ENCODE results near the gene HYAL3. TPM values are rescaled to one million over a fixed set of nuclear protein-coding genes. Genes with fewer than 3 reads are reported as not detected.

The HYAL3 gene
- total and polyA plus RNA-seq, 2 experiments from 2014 or later: 2.4 to 7.1 TPM

DNA sequence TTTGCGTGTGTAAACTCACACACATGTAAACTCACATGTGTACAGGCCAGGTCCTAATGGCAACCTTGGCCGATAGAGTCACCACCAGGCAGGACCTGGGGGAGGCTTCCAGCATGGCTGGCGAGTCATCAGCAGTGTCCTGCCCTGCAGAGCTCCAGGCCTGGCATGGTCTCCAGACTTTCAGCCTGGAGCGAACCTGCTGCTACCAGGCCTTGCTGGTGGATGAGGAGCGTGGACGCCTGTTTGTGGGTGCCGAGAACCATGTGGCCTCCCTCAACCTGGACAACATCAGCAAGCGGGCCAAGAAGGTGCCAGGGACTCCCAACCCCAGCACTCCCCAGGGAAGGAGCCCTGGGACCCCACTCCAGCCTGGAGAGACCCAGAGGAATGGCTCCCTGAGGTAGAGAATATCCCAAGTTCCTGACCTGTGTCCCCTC is 29.2 kb downstream of the HYAL3 start:
- H3K27me3 Mint-ChIP-seq (ENCODE audit: insufficient read depth, low read depth, poor library complexity): peaks cover 34% of the 10 kb centered on the region
- ATAC-seq (no peak), DNase-seq (ENCODE audit: low spot score) (no peak)
- Histone ChIP-seq H4K20me1 (replicated peaks; ENCODE audit: insufficient read depth) (no peaks in the 10 kb centered on the region), H2AFZ (no peak overlapping the region), H3F3A (replicated peaks; ENCODE audit: low read depth) (0 out of 2 replicates have a peak, but pooled peaks cover 8% of the 10 kb centered on the region), H3K27me3 (ENCODE audit: insufficient read depth) (peaks cover 21% of the 10 kb centered on the region), H3K79me2 (replicated peaks; ENCODE audit: insufficient read depth) (no peaks in the 10 kb centered on the region), H3K9me2 (ENCODE audit: insufficient read depth) (no peaks in the 10 kb centered on the region), H3K4me3 (no peak overlapping the region), H3K27ac (ENCODE audit: low read depth) (no peak overlapping the region), H3K36me3 (ENCODE audit: insufficient read depth) (no peaks in the 10 kb centered on the region), H3K4me1 (ENCODE audit: insufficient read depth) (peaks cover 44% of the 10 kb centered on the region), H3K4me2 (no peak overlapping the region)
- H3K4me1 Mint-ChIP-seq: peaks cover 58% of the 10 kb centered on the region
- H3K4me3 Mint-ChIP-seq: no peak overlapping the region
- no peak for TF ChIP-seq ZNF331 (CRISPR knock-in tag; IDR thresholded peaks at IDR 0.05; ENCODE audit: low read depth)
- no peak for TF ChIP-seq JUNB (IDR thresholded peaks at IDR 0.05; ENCODE audit: unreplicated experiment)
- TF ChIP-seq, protein P1, sequence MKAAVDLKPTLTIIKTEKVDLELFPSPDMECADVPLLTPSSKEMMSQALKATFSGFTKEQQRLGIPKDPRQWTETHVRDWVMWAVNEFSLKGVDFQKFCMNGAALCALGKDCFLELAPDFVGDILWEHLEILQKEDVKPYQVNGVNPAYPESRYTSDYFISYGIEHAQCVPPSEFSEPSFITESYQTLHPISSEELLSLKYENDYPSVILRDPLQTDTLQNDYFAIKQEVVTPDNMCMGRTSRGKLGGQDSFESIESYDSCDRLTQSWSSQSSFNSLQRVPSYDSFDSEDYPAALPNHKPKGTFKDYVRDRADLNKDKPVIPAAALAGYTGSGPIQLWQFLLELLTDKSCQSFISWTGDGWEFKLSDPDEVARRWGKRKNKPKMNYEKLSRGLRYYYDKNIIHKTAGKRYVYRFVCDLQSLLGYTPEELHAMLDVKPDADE (IDR thresholded peaks at IDR 0.05): no peak
- no peak for TF ChIP-seq NANOG (IDR thresholded peaks at IDR 0.05; ENCODE audit: borderline replicate concordance)
- TF ChIP-seq EZH2phosphoT487 (IDR thresholded peaks at IDR 0.05; ENCODE audit: unreplicated experiment): no peak
- no peak for TF ChIP-seq STAT1 (IDR thresholded peaks at IDR 0.05; ENCODE audit: unreplicated experiment)
- TF ChIP-seq EZH2 (IDR thresholded peaks at IDR 0.05; ENCODE audit: low read depth, unreplicated experiment): no peak
- TF ChIP-seq, protein P2, sequence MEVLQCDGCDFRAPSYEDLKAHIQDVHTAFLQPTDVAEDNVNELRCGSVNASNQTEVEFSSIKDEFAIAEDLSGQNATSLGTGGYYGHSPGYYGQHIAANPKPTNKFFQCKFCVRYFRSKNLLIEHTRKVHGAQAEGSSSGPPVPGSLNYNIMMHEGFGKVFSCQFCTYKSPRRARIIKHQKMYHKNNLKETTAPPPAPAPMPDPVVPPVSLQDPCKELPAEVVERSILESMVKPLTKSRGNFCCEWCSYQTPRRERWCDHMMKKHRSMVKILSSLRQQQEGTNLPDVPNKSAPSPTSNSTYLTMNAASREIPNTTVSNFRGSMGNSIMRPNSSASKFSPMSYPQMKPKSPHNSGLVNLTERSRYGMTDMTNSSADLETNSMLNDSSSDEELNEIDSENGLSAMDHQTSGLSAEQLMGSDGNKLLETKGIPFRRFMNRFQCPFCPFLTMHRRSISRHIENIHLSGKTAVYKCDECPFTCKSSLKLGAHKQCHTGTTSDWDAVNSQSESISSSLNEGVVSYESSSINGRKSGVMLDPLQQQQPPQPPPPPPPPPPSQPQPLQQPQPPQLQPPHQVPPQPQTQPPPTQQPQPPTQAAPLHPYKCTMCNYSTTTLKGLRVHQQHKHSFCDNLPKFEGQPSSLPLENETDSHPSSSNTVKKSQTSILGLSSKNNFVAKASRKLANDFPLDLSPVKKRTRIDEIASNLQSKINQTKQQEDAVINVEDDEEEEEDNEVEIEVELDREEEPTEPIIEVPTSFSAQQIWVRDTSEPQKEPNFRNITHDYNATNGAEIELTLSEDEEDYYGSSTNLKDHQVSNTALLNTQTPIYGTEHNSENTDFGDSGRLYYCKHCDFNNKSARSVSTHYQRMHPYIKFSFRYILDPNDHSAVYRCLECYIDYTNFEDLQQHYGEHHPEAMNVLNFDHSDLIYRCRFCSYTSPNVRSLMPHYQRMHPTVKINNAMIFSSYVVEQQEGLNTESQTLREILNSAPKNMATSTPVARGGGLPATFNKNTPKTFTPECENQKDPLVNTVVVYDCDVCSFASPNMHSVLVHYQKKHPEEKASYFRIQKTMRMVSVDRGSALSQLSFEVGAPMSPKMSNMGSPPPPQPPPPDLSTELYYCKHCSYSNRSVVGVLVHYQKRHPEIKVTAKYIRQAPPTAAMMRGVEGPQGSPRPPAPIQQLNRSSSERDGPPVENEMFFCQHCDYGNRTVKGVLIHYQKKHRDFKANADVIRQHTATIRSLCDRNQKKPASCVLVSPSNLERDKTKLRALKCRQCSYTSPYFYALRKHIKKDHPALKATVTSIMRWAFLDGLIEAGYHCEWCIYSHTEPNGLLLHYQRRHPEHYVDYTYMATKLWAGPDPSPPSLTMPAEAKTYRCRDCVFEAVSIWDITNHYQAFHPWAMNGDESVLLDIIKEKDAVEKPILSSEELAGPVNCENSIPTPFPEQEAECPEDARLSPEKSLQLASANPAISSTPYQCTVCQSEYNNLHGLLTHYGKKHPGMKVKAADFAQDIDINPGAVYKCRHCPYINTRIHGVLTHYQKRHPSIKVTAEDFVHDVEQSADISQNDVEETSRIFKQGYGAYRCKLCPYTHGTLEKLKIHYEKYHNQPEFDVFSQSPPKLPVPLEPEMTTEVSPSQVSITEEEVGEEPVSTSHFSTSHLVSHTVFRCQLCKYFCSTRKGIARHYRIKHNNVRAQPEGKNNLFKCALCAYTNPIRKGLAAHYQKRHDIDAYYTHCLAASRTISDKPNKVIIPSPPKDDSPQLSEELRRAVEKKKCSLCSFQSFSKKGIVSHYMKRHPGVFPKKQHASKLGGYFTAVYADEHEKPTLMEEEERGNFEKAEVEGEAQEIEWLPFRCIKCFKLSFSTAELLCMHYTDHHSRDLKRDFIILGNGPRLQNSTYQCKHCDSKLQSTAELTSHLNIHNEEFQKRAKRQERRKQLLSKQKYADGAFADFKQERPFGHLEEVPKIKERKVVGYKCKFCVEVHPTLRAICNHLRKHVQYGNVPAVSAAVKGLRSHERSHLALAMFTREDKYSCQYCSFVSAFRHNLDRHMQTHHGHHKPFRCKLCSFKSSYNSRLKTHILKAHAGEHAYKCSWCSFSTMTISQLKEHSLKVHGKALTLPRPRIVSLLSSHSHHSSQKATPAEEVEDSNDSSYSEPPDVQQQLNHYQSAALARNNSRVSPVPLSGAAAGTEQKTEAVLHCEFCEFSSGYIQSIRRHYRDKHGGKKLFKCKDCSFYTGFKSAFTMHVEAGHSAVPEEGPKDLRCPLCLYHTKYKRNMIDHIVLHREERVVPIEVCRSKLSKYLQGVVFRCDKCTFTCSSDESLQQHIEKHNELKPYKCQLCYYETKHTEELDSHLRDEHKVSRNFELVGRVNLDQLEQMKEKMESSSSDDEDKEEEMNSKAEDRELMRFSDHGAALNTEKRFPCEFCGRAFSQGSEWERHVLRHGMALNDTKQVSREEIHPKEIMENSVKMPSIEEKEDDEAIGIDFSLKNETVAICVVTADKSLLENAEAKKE (CRISPR knock-in tag; IDR thresholded peaks at IDR 0.05): no peak
- no peak for TF ChIP-seq POLR2AphosphoS5 (IDR thresholded peaks at IDR 0.05; ENCODE audit: low read depth)
- TF ChIP-seq CREB1 (CRISPR knock-in tag; IDR thresholded peaks at IDR 0.05; ENCODE audit: low read depth): no peak
- TF ChIP-seq, protein P3, sequence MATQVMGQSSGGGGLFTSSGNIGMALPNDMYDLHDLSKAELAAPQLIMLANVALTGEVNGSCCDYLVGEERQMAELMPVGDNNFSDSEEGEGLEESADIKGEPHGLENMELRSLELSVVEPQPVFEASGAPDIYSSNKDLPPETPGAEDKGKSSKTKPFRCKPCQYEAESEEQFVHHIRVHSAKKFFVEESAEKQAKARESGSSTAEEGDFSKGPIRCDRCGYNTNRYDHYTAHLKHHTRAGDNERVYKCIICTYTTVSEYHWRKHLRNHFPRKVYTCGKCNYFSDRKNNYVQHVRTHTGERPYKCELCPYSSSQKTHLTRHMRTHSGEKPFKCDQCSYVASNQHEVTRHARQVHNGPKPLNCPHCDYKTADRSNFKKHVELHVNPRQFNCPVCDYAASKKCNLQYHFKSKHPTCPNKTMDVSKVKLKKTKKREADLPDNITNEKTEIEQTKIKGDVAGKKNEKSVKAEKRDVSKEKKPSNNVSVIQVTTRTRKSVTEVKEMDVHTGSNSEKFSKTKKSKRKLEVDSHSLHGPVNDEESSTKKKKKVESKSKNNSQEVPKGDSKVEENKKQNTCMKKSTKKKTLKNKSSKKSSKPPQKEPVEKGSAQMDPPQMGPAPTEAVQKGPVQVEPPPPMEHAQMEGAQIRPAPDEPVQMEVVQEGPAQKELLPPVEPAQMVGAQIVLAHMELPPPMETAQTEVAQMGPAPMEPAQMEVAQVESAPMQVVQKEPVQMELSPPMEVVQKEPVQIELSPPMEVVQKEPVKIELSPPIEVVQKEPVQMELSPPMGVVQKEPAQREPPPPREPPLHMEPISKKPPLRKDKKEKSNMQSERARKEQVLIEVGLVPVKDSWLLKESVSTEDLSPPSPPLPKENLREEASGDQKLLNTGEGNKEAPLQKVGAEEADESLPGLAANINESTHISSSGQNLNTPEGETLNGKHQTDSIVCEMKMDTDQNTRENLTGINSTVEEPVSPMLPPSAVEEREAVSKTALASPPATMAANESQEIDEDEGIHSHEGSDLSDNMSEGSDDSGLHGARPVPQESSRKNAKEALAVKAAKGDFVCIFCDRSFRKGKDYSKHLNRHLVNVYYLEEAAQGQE (IDR thresholded peaks at IDR 0.05; ENCODE audit: unreplicated experiment): no peak
- TF ChIP-seq, protein P4, sequence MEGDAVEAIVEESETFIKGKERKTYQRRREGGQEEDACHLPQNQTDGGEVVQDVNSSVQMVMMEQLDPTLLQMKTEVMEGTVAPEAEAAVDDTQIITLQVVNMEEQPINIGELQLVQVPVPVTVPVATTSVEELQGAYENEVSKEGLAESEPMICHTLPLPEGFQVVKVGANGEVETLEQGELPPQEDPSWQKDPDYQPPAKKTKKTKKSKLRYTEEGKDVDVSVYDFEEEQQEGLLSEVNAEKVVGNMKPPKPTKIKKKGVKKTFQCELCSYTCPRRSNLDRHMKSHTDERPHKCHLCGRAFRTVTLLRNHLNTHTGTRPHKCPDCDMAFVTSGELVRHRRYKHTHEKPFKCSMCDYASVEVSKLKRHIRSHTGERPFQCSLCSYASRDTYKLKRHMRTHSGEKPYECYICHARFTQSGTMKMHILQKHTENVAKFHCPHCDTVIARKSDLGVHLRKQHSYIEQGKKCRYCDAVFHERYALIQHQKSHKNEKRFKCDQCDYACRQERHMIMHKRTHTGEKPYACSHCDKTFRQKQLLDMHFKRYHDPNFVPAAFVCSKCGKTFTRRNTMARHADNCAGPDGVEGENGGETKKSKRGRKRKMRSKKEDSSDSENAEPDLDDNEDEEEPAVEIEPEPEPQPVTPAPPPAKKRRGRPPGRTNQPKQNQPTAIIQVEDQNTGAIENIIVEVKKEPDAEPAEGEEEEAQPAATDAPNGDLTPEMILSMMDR (conservative IDR thresholded peaks at IDR 0.05; ENCODE audit: low read depth in 2 of 2): no peak
- no peak for TF ChIP-seq ZNF114 (CRISPR knock-in tag; IDR thresholded peaks at IDR 0.05)
- H3K9me3 Mint-ChIP-seq: no peaks in the 10 kb centered on the region
- no peaks in the 10 kb centered on the region for H3K36me3 Mint-ChIP-seq (ENCODE audit: low read depth)
- 0 out of 2 replicates have a peak overlapping the region, but pooled peaks have one; percentile 52 for H3K27ac Mint-ChIP-seq

All from GM23338 (cell line).